Colonic mucosa (tissue), 4 donors: ENCODE results near the gene DENND1A. TPM values are rescaled to one million over a fixed set of nuclear protein-coding genes. Genes with fewer than 3 reads are reported as not detected.
A peak's percentile ranks its signal among the peaks of the same experiment; 100 is the strongest.

Experiments used
- DNase-seq: peaks from one replicate; pipeline ENCODE4 v3.0.0-alpha.2; 2020
- H3K27ac ChIP-seq: fragments of 200-600 bp; one replicate; pipeline ENCODE4 v1.8.0; 2021
- H3K27me3 ChIP-seq: fragments of 200-600 bp; one replicate; pipeline ENCODE4 v1.8.0; 2021
- H3K36me3 ChIP-seq: fragments of 200-600 bp; one replicate; pipeline ENCODE4 v1.8.0; 2021
- H3K4me1 ChIP-seq: fragments of 200-600 bp; one replicate; pipeline ENCODE4 v1.8.0; 2021; ENCODE audit warnings: mild to moderate bottlenecking
- H3K4me3 ChIP-seq: fragments of 200-600 bp; one replicate; pipeline ENCODE4 v1.8.0; 2021
- H3K9ac ChIP-seq, 2 donors: one replicate each; pipeline ENCODE4 v1.7.0; 2013; ENCODE audit warnings: control low read depth in 2 of 2, low read depth in 2 of 2, low read length in 2 of 2
- H3K9me3 ChIP-seq: fragments of 200-600 bp; one replicate; pipeline ENCODE4 v1.8.0; 2021
- CTCF ChIP-seq: fragments of 200-600 bp; IDR thresholded peaks from one replicate; pipeline ENCODE4 v1.8.0; 2022; ENCODE audit warnings: antibody characterized with exemption, mild to moderate bottlenecking
- intact Hi-C: fragments of 100-400 bp; cut with DNase I; formaldehyde crosslinking; loops from one replicate; pipeline ENCODE4 v1.14.1; 2022
- total RNA-seq, 2 donors: library from RNA; stranded (reverse); fragmentation: NEBNext Ultra II Directional in 1 of 2; extraction: Animal tissue kit (Norgen Biotek cat#: 25700) in 1 of 2; gene quantifications; one replicate each; pipeline ENCODE4 v1.2.1, GENCODE V29; 2021
- donor health status: healthy.
- donor health status: DM: no; HTN: no; CAD: no.
- donor health status: DM: no; HTN: no; CAD: no.

Gene DENND1A
- total RNA-seq, 2 donors from 2014 or later = 34.3 to 39.9 TPM

DNA sequence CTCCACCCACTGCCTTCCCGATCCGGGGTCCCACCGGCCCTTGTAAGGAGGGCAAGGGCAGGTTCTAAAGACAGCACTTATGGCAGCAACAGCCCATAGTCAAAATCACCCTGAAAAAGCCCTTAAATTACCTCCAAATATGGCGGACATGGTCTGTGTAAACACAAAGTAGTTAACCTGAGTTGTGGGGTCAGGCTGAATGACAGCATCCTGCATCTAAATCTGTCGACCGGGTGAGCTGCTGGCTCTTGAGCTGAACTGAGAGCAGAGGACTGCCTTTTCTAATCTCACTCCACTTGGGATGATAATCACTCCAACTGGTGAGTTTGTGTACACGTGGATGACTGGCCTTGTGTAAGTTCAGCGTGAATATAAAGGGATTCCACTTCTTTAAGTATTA is 249.6 kb downstream of the DENND1A start:
- TF ChIP-seq CTCF = no peak
- DNase-seq = no peak
- Histone ChIP-seq H3K27me3 (no peaks in the 10 kb centered on the region), H3K27ac (no peak overlapping the region), H3K9ac (no peak overlapping the region), H3K9me3 (no peaks in the 10 kb centered on the region), H3K36me3 (no peaks in the 10 kb centered on the region), H3K4me3 (no peak overlapping the region), H3K4me1 (peaks cover 11% of the 10 kb centered on the region)
- intact Hi-C loops = no loop called here

DNA sequence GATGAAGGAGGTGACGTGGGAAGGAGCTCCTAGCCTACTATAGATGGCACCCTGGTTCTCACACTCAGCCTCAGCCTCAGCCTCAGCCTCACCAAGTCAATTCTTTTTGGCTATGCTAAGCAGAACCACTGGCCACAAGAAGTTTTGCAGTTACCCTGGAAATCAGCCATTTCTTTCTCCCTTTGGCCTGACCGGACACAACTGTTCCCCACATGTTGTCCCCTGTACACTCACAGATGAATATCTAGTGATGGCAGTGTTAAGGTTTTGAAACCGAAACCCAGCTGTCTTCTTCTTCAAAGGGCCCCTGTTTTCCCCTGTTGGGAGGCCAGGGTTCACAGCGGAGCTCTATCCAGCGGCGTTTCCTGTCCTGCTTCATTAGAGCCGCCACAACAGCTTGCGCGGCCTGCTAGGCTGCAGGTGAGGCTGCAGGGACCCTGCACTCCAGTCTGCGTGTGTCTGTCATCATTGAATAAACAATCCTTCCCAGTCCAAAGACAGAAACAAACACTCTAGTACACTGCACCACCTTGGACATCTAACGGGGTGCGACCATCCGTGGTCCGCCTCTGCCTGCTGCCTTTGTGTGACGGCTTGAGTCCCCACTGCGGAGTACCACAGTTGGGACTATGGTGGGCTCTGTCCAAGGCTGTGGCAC is 250.5 kb downstream of the DENND1A start:
- Histone ChIP-seq H3K4me3 (no peak overlapping the region), H3K9me3 (no peaks in the 10 kb centered on the region), H3K36me3 (no peaks in the 10 kb centered on the region), H3K9ac (no peak overlapping the region), H3K27me3 (no peaks in the 10 kb centered on the region), H3K27ac (peak overlapping the region; percentile 18), H3K4me1 (peaks cover 11% of the 10 kb centered on the region)
- intact Hi-C loops = no loop called here
- TF ChIP-seq CTCF = no peak
- no peak for DNase-seq

DNA sequence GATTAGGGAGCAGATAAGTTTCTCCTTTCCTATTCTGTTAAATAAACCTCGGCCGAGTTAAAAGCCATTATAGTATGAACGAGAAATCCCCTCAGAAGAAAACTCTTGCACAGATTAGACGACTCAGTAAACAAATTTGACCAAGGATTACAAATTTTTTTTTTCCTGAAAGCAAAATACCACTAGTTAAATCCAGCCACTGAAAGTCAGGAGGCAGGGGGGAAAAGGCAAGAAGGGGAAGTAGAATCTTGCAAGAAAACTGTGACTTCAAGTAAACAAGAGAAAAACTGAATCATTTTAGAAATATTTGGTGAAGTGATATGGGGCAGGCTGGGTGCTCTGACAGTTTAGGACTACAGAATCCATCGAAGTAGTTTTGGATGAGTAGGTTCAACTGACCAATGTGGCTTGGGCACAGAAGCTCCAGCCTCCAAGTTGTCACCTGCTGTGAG is 251.0 kb downstream of the DENND1A start:
- H3K27me3 ChIP-seq = no peaks in the 10 kb centered on the region
- H3K4me1 ChIP-seq = peaks cover 11% of the 10 kb centered on the region
- no peak overlapping the region for H3K4me3 ChIP-seq
- no peak for DNase-seq
- peak overlapping the region; percentile 18 for H3K27ac ChIP-seq
- H3K9me3 ChIP-seq = no peaks in the 10 kb centered on the region
- intact Hi-C loops = no loop called here
- no peak overlapping the region for H3K9ac ChIP-seq
- TF ChIP-seq CTCF = no peak
- H3K36me3 ChIP-seq = no peaks in the 10 kb centered on the region

DNA sequence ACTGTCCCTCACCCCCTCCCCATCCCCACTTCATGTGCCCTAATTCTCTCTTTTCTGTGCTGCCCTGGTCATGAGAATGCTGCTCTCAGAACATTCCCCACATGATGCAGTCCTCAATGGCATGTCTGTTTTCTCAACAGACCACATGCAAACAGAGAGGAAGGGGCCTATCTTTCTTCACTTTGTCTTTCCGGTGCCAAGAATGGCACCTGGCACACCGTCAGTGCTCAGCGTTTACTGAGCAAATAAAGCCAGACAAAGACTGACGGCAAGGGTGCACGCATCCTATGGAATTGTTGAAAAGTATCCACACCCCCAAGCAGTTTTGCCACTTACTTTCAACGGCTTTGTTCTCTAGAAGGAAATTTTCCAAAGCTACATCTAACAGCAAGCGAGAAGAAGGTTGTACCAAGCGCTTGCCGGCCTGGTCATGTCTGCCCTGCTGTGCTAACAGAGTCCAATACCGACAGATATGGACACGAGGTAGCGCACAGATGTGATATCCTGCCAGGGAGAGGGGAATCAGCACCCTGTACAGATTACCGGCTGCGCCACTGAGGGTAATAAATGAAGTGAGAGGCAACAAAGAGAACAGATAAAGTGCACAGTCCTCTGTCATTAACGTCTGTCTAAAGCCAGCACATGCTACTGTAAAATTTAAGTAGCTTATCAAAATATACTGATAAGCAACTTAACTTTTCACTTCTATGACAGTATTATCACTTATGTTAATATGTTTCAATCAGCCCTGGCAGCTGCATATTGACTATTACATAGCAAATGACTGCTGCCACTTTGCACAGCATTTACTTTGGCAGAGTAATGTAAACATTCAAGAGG is 251.7 kb downstream of the DENND1A start:
- no peak overlapping the region for H3K9ac ChIP-seq
- DNase-seq = peak; percentile 55

GRCh38 chr9:123676869-123677268 is 253.1 kb downstream of the DENND1A start:
- H3K9me3 ChIP-seq = no peaks in the 10 kb centered on the region
- intact Hi-C loops = no loop called here
- H3K4me1 ChIP-seq = peaks cover 11% of the 10 kb centered on the region
- no peak for TF ChIP-seq CTCF
- no peak overlapping the region for H3K9ac ChIP-seq
- DNase-seq = no peak
- H3K27ac ChIP-seq = no peak overlapping the region
- H3K36me3 ChIP-seq = no peaks in the 10 kb centered on the region
- no peak overlapping the region for H3K4me3 ChIP-seq
- no peaks in the 10 kb centered on the region for H3K27me3 ChIP-seq

More for the DNA sequence above, 251.7 kb downstream of the DENND1A start:
- no peak overlapping the region for H3K4me3 ChIP-seq
- peak overlapping the region; percentile 25 for H3K27ac ChIP-seq
- H3K36me3 ChIP-seq = no peaks in the 10 kb centered on the region
- no peak for TF ChIP-seq CTCF
- no peaks in the 10 kb centered on the region for H3K27me3 ChIP-seq
- H3K9me3 ChIP-seq = no peaks in the 10 kb centered on the region
- intact Hi-C loops = no loop called here
- H3K4me1 ChIP-seq = peaks cover 11% of the 10 kb centered on the region
